PC-9 (cell line): ENCODE measurements around the gene SLC22A3. TPM values are rescaled to one million over a fixed set of nuclear protein-coding genes. Genes with fewer than 3 reads are reported as not detected.

Experiments used
- BruUV-seq: library from RNA; stranded (reverse); fragments of 400-500 nt; replicated peaks from 2 replicates; lab custom pipeline; 2021; lab: Mats Ljungman, UMichigan
- CTCF ChIA-PET: fragments of 300-600 bp; sonication (Branson Sonifier 250); formaldehyde crosslinking; loops from one replicate; lab custom pipeline; 2022; ENCODE audit warnings: antibody characterized with exemption; lab: Charles Lee
- POLR2A ChIA-PET: fragments of 300-600 bp; sonication (Branson Sonifier 250); formaldehyde crosslinking; loops from one replicate; lab custom pipeline; 2022; ENCODE audit warnings: antibody characterized with exemption; ENCODE audit not compliant: unreplicated experiment; lab: Charles Lee
- DNase-seq, 2 experiments: peaks; one replicate each; pipeline versions ENCODE4 v3.0.0 to v3.0.0-alpha.2; 2015 to 2022; ENCODE audit warnings: mixed read lengths in 1 of 2
- H2AFZ ChIP-seq: fragments of 200-600 bp; sonication (generic); 2 replicates; pipeline ENCODE4 v1.8.1; 2017; ENCODE audit warnings: antibody characterized with exemption
- H3F3A ChIP-seq: fragments of 200-600 bp; sonication (generic); 2 replicates; pipeline ENCODE4 v1.8.1; 2017; ENCODE audit warnings: antibody characterized with exemption, mild to moderate bottlenecking, low read depth; ENCODE audit not compliant: insufficient read depth
- H3K27ac ChIP-seq: fragments of 200-600 bp; sonication (generic); 2 replicates; pipeline ENCODE4 v1.6.1; 2016; ENCODE audit warnings: mixed run types
- H3K27me3 ChIP-seq: fragments of 200-600 bp; sonication (generic); 2 replicates; pipeline ENCODE4 v1.6.1; 2016; ENCODE audit warnings: low read depth, mixed run types; ENCODE audit not compliant: insufficient read depth
- H3K36me3 ChIP-seq: fragments of 200-600 bp; sonication (generic); 2 replicates; pipeline ENCODE4 v1.6.1; 2016; ENCODE audit warnings: low read depth, mixed run types
- H3K4me1 ChIP-seq: fragments of 200-600 bp; sonication (generic); replicated peaks from 2 replicates; pipeline ENCODE4 v1.6.1; 2016; ENCODE audit warnings: mixed run types; ENCODE audit not compliant: insufficient read depth
- H3K4me2 ChIP-seq: fragments of 200-600 bp; sonication (generic); 2 replicates; pipeline ENCODE4 v1.6.1; 2017; ENCODE audit warnings: mixed run types
- H3K4me3 ChIP-seq: fragments of 200-600 bp; sonication (generic); 2 replicates; pipeline ENCODE4 v1.6.1; 2016; ENCODE audit warnings: mixed run types
- H3K79me2 ChIP-seq: fragments of 200-600 bp; sonication (generic); 2 replicates; pipeline ENCODE4 v1.6.1; 2017; ENCODE audit warnings: low read depth, mixed run types
- H3K9me2 ChIP-seq: fragments of 200-600 bp; sonication (generic); 2 replicates; pipeline ENCODE4 v1.8.1; 2017; ENCODE audit warnings: mild to moderate bottlenecking; ENCODE audit not compliant: insufficient read depth
- H3K9me3 ChIP-seq: fragments of 200-600 bp; sonication (generic); 2 replicates; pipeline ENCODE4 v1.8.1; 2016; ENCODE audit warnings: low read depth; ENCODE audit not compliant: insufficient read depth
- H4K20me1 ChIP-seq: fragments of 200-600 bp; sonication (generic); 2 replicates; pipeline ENCODE4 v1.8.1; 2017; ENCODE audit not compliant: insufficient read depth
- CTCF ChIP-seq: fragments of 200-600 bp; sonication (generic); conservative IDR thresholded peaks from 2 replicates; pipeline ENCODE4 v1.6.1; 2017; ENCODE audit warnings: mixed run types, antibody characterized with exemption, mild to moderate bottlenecking, moderate library complexity
- EZH2 ChIP-seq: fragments of 200-600 bp; sonication (generic); IDR thresholded peaks from 2 replicates; pipeline ENCODE4 v1.8.0; 2017; ENCODE audit warnings: antibody characterized with exemption, low read depth
- intact Hi-C: fragments of 100-400 bp; cut with micrococcal nuclease; formaldehyde crosslinking; loops from one replicate; pipeline ENCODE4 v1.10.0; 2022; ENCODE audit not compliant: unreplicated experiment
- total RNA-seq: library from RNA; stranded (reverse); gene quantifications from 2 replicates; pipeline ENCODE4 v1.2.3, GENCODE V29; 2021

The SLC22A3 gene
- total RNA-seq, 1 experiment from 2014 or later: not detected

- H3K27ac ChIP-seq: no peak overlapping the region
- POLR2A ChIA-PET: no interaction called here
- TF ChIP-seq CTCF (no peak), EZH2 (no peak)
- intact Hi-C loops: no loop called here
- H3K4me2 ChIP-seq: no peak overlapping the region
- no peaks in the 10 kb centered on the region for H3K9me2 ChIP-seq
- H3F3A ChIP-seq: no peaks in the 10 kb centered on the region
- H2AFZ ChIP-seq: no peak overlapping the region
- no peaks in the 10 kb centered on the region for H3K79me2 ChIP-seq
- no TSS peak for BruUV-seq
- CTCF ChIA-PET: no interaction called here
- H3K4me1 ChIP-seq: no peaks in the 10 kb centered on the region
- H3K4me3 ChIP-seq: no peak overlapping the region
- DNase-seq: no peak
- H3K27me3 ChIP-seq: no peaks in the 10 kb centered on the region
- H3K36me3 ChIP-seq: no peaks in the 10 kb centered on the region
- no peaks in the 10 kb centered on the region for H3K9me3 ChIP-seq
- no peaks in the 10 kb centered on the region for H4K20me1 ChIP-seq
These were observed 89.6 kb downstream of the SLC22A3 start for GRCh38 chr6:160437775-160438174.

DNA sequence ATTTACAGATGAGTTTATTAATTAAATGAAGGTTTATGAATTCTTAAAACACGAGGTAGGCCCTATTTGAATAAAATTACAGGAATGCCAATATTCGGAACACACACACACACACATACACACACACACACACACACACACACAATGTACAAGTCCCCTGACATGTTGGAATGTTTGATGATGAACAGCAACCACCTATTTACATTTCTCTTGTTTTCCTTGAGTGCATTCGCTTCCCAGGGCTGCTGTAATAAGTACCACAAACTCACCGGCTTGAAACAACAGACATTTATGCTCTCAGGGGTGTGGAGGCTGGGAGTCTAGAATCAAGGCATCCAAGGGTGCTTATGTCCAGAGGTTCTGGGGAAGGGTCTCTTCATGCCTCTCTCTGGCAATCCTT, 90.3 kb downstream of the SLC22A3 start:
- no peak for DNase-seq
- H3K9me2 ChIP-seq: no peaks in the 10 kb centered on the region
- POLR2A ChIA-PET: no interaction called here
- no peaks in the 10 kb centered on the region for H3K36me3 ChIP-seq
- CTCF ChIA-PET: no interaction called here
- TF ChIP-seq EZH2 (no peak), CTCF (no peak)
- H3K27ac ChIP-seq: no peak overlapping the region
- H3K4me2 ChIP-seq: no peak overlapping the region
- H3F3A ChIP-seq: no peaks in the 10 kb centered on the region
- no TSS peak for BruUV-seq
- no peaks in the 10 kb centered on the region for H3K9me3 ChIP-seq
- H3K27me3 ChIP-seq: no peaks in the 10 kb centered on the region
- H3K4me1 ChIP-seq: no peaks in the 10 kb centered on the region
- no peak overlapping the region for H3K4me3 ChIP-seq
- no peaks in the 10 kb centered on the region for H4K20me1 ChIP-seq
- intact Hi-C loops: no loop called here
- no peaks in the 10 kb centered on the region for H3K79me2 ChIP-seq
- H2AFZ ChIP-seq: no peak overlapping the region

- ChIA-PET CTCF (no interaction called here), POLR2A (no interaction called here)
- TF ChIP-seq EZH2: no peak
- H3K27ac ChIP-seq: no peak overlapping the region
- no peaks in the 10 kb centered on the region for H3K36me3 ChIP-seq
- H3K27me3 ChIP-seq: no peaks in the 10 kb centered on the region
- H3K4me1 ChIP-seq: no peaks in the 10 kb centered on the region
- no peak overlapping the region for H3K4me2 ChIP-seq
- DNase-seq: no peak
- H3F3A ChIP-seq: no peaks in the 10 kb centered on the region
- no TSS peak for BruUV-seq
- no peaks in the 10 kb centered on the region for H4K20me1 ChIP-seq
- no peak overlapping the region for H2AFZ ChIP-seq
- intact Hi-C loops: no loop called here
- H3K9me2 ChIP-seq: no peaks in the 10 kb centered on the region
- no peaks in the 10 kb centered on the region for H3K79me2 ChIP-seq
- no peaks in the 10 kb centered on the region for H3K9me3 ChIP-seq
- H3K4me3 ChIP-seq: no peak overlapping the region
These were observed 91.6 kb downstream of the SLC22A3 start for GRCh38 chr6:160439751-160440150.

DNA sequence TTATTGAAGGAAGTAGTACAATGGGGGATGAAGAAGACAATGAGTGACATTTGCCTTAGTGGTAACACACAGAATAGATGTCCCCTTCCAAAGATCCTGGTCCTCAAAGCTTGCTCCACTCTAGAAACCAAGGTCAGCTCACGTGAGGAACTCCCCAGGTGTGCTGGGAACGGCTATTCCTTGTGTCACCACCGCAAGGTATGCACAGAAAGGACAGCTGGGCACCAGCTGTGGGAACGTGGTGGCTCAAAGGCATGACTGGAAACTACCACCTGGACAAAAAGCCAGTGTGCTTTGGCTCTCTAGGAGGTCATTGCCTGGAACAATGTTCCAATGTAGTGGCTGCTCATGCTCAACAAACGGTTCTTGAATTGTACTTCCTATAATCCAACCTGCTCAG, 94.0 kb downstream of the SLC22A3 start:
- H3K27ac ChIP-seq: no peak overlapping the region
- no peak for TF ChIP-seq EZH2
- no peak for TF ChIP-seq CTCF

More for the DNA sequence above, 94.0 kb downstream of the SLC22A3 start:
- intact Hi-C loops: no loop called here
- DNase-seq: no peak
- H3F3A ChIP-seq: no peaks in the 10 kb centered on the region
- H3K79me2 ChIP-seq: no peaks in the 10 kb centered on the region
- no peaks in the 10 kb centered on the region for H3K27me3 ChIP-seq
- no peaks in the 10 kb centered on the region for H4K20me1 ChIP-seq
- H3K9me3 ChIP-seq: no peaks in the 10 kb centered on the region
- ChIA-PET CTCF (no interaction called here), POLR2A (no interaction called here)
- BruUV-seq: no TSS peak
- H3K36me3 ChIP-seq: no peaks in the 10 kb centered on the region
- H3K4me2 ChIP-seq: no peak overlapping the region
- H3K9me2 ChIP-seq: no peaks in the 10 kb centered on the region
- H3K4me1 ChIP-seq: no peaks in the 10 kb centered on the region
- no peak overlapping the region for H2AFZ ChIP-seq
- no peak overlapping the region for H3K4me3 ChIP-seq
